COLO668 (cell line): ENCODE data around the gene SGCE.
A peak's percentile ranks its signal among the peaks of the same experiment; 100 is the strongest.

Source experiments
- DNase-seq: peaks from one replicate; lab custom pipeline; 2025; ENCODE audit not compliant: unreplicated experiment; lab: John Stamatoyannopoulos, UW

The SGCE gene

GRCh38 chr7:94660006-94660405 is 4.1 kb upstream of the SGCE start:
- no peak for DNase-seq

DNA sequence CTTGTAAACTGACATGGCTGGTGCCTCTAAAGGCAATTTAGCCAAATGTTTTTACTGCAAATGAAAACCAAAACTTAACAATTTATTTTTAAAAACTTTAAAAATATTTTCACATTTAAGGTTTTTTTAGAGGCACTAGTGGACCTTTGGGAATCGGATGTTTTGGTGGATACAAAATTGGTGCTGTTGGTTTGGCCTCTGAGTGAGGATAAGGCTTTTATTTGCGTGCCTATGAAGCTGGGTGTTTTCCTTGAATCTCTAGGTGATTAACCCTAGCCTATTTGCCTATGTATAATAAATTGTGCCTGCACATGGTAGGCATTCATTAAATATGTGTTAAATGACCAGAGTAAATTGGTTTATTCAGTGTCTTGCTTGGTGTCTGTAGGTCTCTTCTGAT is 2.9 kb upstream of the SGCE start:
- DNase-seq: no peak

GRCh38 chr7:94657771-94658693 is 2.1 kb upstream of the SGCE start:
- peak; percentile 88 for DNase-seq

GRCh38 chr7:94656925-94657731 is 1.2 kb upstream of the SGCE start:
- peak; percentile 34 for DNase-seq

DNA sequence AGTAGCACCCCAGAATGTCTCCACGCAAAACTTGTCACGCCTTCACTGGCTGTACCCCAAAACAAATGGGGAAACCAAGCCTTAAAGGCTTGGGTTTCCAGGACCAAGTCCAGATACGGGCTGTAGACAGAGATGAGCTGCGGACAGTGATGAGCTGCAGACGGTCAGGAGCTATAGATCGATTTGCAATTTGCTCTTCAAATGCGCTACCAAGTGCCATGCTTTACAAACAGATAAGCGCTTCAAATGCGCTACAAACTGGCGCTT is 658 bp upstream of the SGCE start:
- DNase-seq: no peak

DNA sequence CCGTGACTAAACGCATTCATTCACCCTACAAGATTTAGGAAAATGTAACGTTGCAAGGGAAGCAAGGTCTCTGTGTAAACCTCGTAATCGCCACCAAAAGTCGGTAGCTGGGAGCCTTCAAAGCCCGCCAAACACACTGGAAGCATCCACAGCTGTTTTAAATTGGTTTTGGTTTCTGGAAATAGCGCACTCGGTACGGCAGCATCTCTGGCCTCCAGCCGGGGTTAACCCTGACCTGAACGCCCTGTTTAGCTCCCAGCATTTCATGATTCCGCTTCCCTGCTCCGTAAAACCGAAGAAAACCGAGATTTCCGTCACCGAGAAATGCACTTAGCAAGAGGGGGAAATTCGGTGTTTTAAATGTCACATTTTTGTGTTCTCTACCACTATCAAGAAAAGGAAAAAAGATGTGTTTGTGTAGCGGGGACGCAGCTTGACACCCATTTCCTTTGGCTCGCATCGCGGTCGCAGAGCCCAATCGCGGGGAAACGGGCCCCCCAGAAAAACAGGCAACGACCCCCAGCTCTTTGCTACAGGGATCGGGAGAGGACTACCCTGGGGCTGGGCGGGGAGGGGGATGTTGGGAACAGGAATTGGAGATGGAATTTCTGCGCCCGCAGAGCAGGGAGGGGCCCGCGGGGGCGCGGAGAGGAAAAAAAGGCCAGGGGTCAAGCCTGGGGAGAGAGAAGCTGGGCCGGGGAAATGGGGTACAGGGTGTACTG is 646 bp downstream of the SGCE start:
- DNase-seq: peak; percentile 46

DNA sequence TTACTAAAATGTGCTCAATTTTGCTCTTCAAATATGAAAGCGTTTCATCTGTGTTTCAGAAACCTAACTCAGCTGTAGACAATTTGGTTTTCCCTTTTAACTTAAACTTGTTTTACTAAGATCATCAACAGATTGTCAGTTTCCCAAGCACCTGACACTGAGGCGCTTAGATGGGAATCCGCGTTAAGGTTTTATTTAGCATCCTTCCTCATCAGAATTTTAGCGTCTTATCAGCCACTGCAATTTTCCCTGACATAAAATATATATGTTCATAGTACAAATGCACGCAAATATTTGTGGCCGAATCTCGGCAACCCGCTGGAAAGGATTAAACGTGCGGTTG is 1.2 kb downstream of the SGCE start:
- DNase-seq: no peak

GRCh38 chr7:94650147-94651051 is 5.5 kb downstream of the SGCE start:
- no peak for DNase-seq

- DNase-seq: no peak
These were observed 6.5 kb downstream of the SGCE start for GRCh38 chr7:94649450-94649849.

- DNase-seq: no peak
These were observed 7.2 kb downstream of the SGCE start for GRCh38 chr7:94648731-94649130.

- DNase-seq: no peak
These were observed 8.6 kb downstream of the SGCE start for GRCh38 chr7:94647295-94647694.

GRCh38 chr7:94643771-94644545 is 12.0 kb downstream of the SGCE start:
- DNase-seq: no peak

GRCh38 chr7:94642838-94643653 is 12.9 kb downstream of the SGCE start:
- no peak for DNase-seq

GRCh38 chr7:94639384-94639783 is 16.5 kb downstream of the SGCE start:
- DNase-seq: no peak

DNA sequence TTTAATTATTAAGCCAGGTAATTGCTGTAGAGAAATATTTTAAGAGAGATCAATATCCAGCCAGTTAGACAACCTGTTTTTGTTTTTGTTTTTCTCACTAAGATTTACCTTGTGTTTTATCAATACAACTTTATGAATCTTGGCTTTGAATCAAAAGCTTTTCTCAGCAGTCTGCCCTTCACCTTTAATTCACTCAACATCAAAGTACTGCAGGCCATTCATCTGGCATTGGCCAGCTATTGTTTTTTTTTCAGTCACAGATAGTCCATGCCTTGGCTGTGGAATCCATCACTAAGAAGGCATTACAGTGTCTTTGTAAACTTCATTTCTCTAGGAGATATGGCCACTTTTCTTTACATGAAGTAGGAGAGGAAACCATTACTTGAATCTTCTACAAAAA is 20.2 kb downstream of the SGCE start:
- no peak for DNase-seq

DNA sequence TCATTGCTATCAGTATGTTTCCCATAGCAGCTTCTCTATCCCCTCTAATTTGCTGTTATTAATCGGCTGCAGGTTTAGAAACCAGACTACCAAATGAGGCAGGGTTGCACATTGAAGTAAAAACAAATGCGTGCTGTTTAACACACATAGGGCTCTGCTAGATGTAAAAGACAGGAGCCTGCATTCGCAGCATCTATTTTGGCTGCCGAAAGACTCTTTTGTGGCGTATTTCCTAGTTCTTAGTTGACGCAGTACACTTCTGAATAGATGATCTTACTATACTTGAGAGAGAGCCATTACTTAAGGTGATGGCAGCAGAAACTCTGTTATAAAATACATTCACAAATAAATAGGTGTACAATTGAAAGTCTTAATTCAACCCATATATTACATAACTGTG is 21.4 kb downstream of the SGCE start:
- DNase-seq: no peak

GRCh38 chr7:94633687-94634086 is 22.2 kb downstream of the SGCE start:
- no peak for DNase-seq

- DNase-seq: no peak
These were observed 23.0 kb downstream of the SGCE start for GRCh38 chr7:94633014-94633341.

DNA sequence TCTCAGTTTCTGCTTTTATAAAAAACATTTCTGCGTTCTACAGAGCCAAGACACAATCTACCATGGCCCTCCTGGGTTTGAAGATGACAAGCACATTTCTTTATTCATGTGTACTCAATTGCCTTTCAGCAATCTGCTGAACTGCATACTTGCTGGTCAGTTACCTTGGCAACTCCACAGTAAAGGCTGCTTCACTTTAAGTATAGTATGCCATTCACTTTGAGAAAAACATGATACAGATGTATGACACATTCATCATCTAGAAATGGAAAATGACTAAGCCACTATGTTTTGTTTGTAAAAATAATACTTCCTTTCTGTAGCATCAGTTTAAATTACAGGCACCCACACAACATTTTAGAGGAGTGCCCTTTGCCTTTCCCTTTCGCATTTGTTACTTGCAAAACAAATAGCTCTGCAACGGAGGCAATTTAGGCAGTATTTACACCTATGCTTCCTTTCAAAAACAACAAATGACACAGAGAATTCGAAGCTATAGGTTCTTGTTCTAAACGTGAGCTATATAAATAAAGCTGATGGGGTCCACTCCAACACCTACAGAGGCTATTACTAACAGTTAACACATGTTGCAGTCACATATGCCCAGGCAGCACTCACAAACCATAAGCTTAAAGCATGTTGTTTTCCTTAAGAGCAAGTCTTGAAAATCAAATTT is 23.5 kb downstream of the SGCE start:
- DNase-seq: no peak
